HG03064 (cell line): ENCODE measurements around the gene GRM7.

Experiments
- ATAC-seq: cut with Tn5 transposase; IDR thresholded peaks from one replicate; pipeline ENCODE4 v1.9.1; 2021; ENCODE audit warnings: low read depth; ENCODE audit not compliant: unreplicated experiment

GRM7 gene

DNA sequence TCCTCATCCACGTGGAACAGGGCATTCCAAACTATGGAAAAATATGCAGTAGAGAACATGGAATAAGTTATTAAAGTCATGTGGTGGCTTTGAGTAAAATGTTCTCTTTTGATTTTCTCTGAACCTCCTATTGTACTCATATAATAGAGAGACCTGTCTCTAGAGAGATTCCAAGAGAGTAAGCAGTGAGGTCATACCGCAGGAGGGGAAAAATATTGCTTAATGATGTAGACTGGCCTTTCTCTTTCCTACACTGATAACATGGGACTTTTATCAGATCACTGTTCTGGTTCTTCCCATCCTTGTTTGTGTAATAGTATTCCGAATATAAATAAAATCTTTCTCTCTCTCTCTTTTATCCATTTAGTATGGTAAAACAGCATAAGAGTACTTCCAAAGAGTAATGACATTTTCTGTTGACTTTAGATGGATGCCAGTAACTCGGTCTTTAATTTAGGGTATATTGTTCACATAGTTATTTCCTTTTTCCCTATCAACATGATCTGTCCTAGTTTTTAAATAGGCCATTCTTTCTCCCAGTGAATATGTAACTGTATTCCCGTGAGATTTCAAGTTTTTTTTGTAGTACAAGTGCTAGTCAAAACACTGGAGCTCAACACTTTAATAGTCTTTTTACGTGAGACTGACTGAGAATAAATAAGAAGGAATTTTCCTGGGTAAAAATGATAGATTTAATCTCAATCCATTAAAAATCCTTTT, 826.7 kb downstream of the GRM7 start:
- ATAC-seq: no peak

- no peak for ATAC-seq
Observed at GRCh38 chr3:7692866-7693265, 832.0 kb downstream of the GRM7 start.

DNA sequence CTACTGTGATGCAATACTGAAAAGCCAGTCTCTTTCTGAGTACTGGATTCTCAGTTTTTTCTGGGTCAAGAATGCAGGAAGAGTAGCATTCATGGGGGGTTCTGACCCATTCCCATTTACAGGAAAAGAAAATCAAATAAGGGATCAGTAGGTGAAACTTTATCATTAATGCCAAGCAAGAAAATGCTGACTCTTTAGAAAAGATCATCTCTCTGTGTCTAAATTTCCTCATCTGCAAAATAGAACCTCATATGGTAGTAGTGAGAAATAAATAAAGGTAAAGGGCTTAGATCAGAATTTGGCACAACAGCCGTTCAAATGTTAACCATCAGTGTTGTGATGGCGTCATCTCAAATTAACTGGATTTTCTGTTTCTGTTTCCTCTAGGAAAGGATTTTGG, 833.1 kb downstream of the GRM7 start:
- no peak for ATAC-seq

DNA sequence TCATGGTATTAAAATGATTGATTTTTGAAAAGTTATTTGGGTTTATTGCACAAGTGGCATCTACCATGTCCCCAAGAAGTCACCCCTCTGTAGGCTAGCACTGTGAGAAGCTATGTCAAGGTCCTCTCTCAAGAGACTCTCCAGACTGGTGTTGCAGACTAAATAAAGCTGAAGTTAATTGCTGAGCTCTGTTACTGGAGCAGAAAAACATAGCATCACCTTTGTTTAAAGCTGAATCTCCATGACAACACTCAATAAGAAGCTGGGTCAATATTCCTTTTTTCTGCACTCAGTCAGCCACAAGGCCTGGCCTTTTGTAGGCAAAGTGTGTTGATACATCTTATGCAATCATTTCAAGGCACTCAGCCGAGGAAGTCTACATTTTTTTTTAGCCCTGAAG, 834.1 kb downstream of the GRM7 start:
- ATAC-seq: no peak

DNA sequence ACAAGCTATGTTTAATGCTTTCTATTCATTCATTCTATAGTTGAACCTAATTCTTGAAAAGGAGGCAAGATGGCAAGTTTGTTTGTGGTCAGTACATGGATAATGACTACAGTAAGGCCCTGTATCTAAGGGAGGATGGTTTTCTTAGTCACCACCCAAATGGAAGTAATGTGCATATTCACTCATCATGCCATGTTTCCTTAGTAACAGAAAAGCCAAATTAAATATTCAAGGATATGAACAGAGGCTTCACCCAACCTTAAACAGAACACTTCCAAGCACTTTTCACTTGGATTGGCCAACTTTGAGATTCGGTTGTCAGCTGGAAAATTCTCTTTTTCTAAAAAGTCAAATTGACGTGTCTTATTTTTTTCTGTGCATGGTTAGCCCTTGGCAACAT, 835.4 kb downstream of the GRM7 start:
- ATAC-seq: no peak

DNA sequence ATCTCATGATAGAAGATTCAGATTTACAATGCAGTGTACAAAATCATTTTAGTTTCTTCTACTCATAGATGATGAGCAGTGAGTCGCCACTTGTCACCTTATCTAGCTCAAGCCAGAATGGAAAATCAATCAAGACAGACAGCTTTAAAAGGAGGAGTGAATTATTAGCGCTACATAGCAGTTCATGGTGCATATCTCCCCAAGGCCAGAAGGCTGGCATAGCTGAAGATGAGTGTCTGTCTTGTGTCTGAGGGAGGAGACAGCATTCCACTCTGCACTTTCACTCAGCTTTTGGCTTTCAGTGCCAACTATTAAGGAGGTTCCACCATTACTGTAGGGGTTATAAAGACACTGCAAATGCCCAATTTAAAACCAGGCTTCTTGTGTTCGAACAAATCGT, 836.6 kb downstream of the GRM7 start:
- no peak for ATAC-seq

- no peak for ATAC-seq
Observed at GRCh38 chr3:7700539-7700938, 839.6 kb downstream of the GRM7 start.

- ATAC-seq: no peak
Observed at GRCh38 chr3:7700977-7701376, 840.1 kb downstream of the GRM7 start.

GRCh38 chr3:7707187-7707586, 846.3 kb downstream of the GRM7 start:
- ATAC-seq: no peak

DNA sequence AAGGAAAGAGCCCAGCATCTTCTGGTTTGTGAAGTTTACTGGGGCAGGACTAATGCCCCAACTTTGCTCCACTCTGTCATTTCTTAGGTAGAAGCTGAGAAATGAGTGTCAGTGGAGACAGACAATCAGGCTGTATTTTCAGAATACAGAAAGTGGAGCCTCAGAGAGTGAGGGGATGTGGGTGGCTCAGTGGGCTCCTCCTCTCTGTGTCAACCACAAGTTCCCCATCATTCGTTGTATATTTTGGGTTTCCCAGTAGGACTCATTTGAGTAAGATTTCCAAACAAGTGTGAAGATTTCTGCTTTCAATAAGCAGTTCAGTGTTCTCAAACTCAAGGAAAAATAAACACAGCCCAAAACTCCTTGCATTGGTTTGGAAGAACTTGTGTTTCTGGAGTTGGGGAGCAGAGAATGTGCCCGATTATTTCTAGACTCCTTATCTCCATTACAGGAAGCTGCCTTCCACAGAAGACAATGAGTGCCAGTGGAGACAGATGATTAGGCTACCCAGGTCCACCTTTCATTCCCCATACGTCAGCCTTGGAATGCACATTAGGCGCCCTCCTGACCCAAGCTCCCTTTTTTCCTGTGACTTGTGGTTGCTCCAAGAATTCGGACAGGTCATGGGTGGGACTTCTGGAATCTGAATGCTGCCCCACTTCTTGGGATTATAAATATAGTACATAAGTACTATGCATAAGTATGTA, 848.6 kb downstream of the GRM7 start:
- ATAC-seq: no peak

GRCh38 chr3:7710284-7710683, 849.4 kb downstream of the GRM7 start:
- ATAC-seq: no peak

- no peak for ATAC-seq
Observed at GRCh38 chr3:7713724-7714123, 852.8 kb downstream of the GRM7 start.

DNA sequence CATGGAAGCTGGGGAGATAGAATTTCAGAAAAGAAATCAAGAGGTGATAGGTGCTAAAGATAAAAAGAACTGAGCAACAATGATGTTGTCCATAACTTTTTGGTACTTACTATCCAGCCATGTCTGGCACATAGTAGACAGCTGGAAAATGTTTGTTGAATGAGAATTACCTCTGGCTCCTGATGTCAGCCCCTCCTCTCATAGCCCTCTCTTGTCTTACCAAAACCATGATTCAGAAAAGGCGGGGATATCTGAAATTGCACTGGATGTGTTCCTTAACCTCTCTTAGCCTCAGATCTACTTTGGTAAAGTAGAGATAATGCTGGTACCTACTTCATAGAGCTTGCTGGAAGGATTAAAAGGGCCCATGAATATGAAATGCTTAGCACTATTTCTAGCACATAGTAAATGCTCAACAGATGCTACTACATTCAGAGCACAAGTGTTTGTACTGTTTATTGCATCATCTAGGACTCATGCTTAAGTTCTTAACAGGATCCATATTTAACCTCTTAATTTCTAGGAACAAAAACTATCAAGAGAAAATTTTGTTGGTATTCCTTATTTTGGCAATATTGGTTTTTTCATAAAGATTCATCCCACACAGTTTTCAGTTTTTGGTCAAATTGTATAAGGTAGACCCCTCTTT, 859.9 kb downstream of the GRM7 start:
- ATAC-seq: no peak

- no peak for ATAC-seq
Observed at GRCh38 chr3:7721869-7722268, 861.0 kb downstream of the GRM7 start.

GRCh38 chr3:7728566-7729519, 867.9 kb downstream of the GRM7 start:
- ATAC-seq: no peak

- ATAC-seq: no peak
Observed at GRCh38 chr3:7733933-7734332, 873.0 kb downstream of the GRM7 start.

- no peak for ATAC-seq
Observed at GRCh38 chr3:7734456-7734855, 873.5 kb downstream of the GRM7 start.

GRCh38 chr3:7737263-7737662, 876.3 kb downstream of the GRM7 start:
- no peak for ATAC-seq

GRCh38 chr3:7739754-7740153, 878.8 kb downstream of the GRM7 start:
- ATAC-seq: no peak

DNA sequence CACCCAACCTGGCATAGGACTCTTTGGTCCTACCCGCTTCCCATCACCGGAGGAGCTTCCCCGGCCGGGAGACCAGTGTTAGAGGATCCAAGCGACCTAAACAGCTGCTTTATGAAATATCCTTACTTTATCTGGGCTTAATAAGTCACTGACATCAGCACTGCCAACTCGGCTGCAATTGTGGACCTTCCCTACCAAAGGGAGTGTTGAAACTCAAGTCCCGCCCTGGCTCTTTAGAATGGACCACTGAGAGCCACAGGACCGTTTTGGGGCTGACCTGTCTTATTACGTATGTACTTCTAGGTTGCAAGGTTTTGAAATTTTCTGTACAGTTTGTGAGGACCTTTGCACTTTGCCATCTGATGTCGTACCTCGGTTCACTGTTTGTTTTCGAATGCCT, 879.5 kb downstream of the GRM7 start:
- no peak for ATAC-seq

GRCh38 chr3:7744850-7745249, 883.9 kb downstream of the GRM7 start:
- ATAC-seq: no peak
